Gastrocnemius medialis (tissue), 4 donors: ENCODE data around the gene KCNQ5.

Experiments used
- CTCF ChIP-seq, 5 experiments: fragments of 450-650 bp in 3 of 5; fragments of 200-600 bp in 2 of 5; sonication (generic) in 2 of 5; IDR thresholded peaks in 4 of 5; conservative IDR thresholded peaks in 1 of 5; 1 replicate in 4 of 5; 2 replicates in 1 of 5; pipeline ENCODE4 v1.5.1; 2016 to 2019; ENCODE audit warnings: antibody characterized with exemption in 5 of 5, mild to moderate bottlenecking in 3 of 5, moderate library complexity in 3 of 5
- POLR2A ChIP-seq, 2 donors: fragments of 450-650 bp; IDR thresholded peaks; one replicate each; pipeline ENCODE4 v1.6.1; 2017; ENCODE audit warnings: antibody characterized with exemption in 2 of 2, mild to moderate bottlenecking in 2 of 2, moderate library complexity in 2 of 2

GRCh38 chr6:73003302-73003701 lies 381.4 kb downstream of the KCNQ5 start:
- TF ChIP-seq CTCF (IDR thresholded peaks at IDR 0.05 in 4 of 5, conservative IDR thresholded peaks at IDR 0.05 in 1 of 5) (no peak), POLR2A (IDR thresholded peaks at IDR 0.05) (no peak)
